GM12873 (cell line): ENCODE results near the gene MRPS5.

Experiments used
- TF ChIP-seq, protein P1 (sequence below): IDR thresholded peaks from 2 replicates; pipeline ENCODE4 v1.5.1; 2012; ENCODE audit warnings: low read depth, mild to moderate bottlenecking, moderate library complexity, low read length, control low read depth; ENCODE audit not compliant: insufficient read depth; ENCODE audit errors: missing control alignments

Gene MRPS5

DNA sequence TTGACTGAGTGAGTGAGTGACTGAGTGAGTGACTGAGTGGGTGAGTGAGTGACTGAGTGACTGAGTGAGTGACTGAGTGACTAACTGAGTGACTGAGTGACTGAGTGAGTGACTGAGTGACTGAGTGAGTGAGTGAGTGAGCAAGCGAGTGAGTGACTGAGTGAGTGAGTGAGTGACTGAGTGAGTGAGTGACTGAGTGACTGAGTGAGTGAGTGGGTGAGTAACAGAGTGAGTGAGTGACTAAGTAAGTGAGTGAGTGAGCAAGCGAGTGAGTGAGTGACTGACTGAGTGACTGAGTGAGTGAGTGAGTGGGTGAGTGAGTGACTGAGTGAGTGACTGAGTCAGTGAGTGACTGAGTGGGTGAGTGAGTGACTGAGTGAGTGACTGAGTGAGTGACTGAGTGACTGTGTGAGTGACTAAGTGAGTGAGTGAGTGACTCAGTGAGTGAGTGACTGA, 84.2 kb downstream of the MRPS5 start:
- TF ChIP-seq, protein P1, sequence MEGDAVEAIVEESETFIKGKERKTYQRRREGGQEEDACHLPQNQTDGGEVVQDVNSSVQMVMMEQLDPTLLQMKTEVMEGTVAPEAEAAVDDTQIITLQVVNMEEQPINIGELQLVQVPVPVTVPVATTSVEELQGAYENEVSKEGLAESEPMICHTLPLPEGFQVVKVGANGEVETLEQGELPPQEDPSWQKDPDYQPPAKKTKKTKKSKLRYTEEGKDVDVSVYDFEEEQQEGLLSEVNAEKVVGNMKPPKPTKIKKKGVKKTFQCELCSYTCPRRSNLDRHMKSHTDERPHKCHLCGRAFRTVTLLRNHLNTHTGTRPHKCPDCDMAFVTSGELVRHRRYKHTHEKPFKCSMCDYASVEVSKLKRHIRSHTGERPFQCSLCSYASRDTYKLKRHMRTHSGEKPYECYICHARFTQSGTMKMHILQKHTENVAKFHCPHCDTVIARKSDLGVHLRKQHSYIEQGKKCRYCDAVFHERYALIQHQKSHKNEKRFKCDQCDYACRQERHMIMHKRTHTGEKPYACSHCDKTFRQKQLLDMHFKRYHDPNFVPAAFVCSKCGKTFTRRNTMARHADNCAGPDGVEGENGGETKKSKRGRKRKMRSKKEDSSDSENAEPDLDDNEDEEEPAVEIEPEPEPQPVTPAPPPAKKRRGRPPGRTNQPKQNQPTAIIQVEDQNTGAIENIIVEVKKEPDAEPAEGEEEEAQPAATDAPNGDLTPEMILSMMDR: no peak

DNA sequence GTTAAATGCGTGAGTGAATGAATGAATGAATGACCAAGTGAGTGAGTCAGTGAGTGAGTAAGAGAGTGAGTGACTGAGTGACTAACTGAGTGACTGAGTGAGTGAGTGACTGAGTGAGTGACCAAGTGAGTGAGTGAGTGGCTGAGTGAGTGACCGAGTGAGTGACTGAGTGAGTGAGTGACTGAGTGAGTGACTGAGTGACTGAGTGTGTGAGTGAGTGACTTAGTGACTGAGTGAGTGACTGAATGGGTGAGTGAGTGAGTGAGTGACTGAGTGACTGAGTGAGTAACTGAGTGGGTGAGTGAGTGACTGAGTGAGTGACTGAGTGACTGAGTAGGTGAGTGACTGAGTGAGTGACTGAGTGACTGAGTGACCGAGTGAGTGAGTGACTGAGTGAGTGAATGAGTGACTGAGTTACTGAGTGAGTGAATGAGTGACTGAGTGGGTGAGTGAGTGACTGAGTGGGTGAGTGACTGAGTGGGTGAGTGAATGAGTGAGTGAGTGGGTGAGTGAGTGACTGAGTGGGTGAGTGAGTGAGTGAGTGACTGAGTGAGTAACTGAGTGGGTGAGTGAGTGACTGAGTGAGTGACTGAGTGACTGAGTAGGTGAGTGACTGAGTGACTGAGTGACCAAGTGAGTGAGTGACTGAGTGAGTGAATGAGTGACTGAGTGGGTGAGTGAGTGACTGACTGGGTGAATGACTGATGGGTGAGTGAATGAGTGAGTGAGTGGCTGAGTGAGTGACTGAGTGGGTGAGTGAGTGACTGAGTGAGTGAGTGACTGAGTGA, 84.8 kb downstream of the MRPS5 start:
- TF ChIP-seq, protein P1: no peak
